HL-60 (cell line): Measurements from ENCODE around the gene RNLS.

Experiments
- DNase-seq, 2 experiments: peaks; one replicate each; pipeline ENCODE4 v3.0.0-alpha.2; 2010 to 2020; ENCODE audit warnings: low read depth in 1 of 2, low spot score in 1 of 2
- H3K27ac ChIP-seq: fragments of 250-450 bp; sonication (Bioruptor Pico); replicated peaks from 2 replicates; pipeline ENCODE4 v1.5.1; 2020; ENCODE audit warnings: mild to moderate bottlenecking, moderate library complexity
- H3K27me3 ChIP-seq: fragments of 250-450 bp; sonication (Bioruptor Pico); 2 replicates; pipeline ENCODE4 v1.5.1; 2021; ENCODE audit warnings: mild to moderate bottlenecking, moderate library complexity; ENCODE audit not compliant: insufficient read depth, poor library complexity, severe bottlenecking
- H3K4me3 ChIP-seq: replicated peaks from 2 replicates; pipeline ENCODE4 v1.5.1; 2011; ENCODE audit warnings: mild to moderate bottlenecking, control low read depth, low read length; ENCODE audit not compliant: insufficient read depth
- CTCF ChIP-seq: IDR thresholded peaks from one replicate; pipeline ENCODE4 v1.5.1; 2011; ENCODE audit warnings: low read length, control low read depth, inconsistent platforms; ENCODE audit not compliant: insufficient read depth
- GABPA ChIP-seq: IDR thresholded peaks from 2 replicates; pipeline ENCODE4 v1.6.1; 2012; ENCODE audit warnings: low read depth
- POLR2AphosphoS5 ChIP-seq: IDR thresholded peaks from 2 replicates; pipeline ENCODE4 v1.6.1; 2012; ENCODE audit warnings: low read depth
- REST ChIP-seq: IDR thresholded peaks from 2 replicates; pipeline ENCODE4 v1.6.1; 2012; ENCODE audit warnings: low read depth; ENCODE audit not compliant: insufficient replicate concordance
- SPI1 ChIP-seq: IDR thresholded peaks from 2 replicates; pipeline ENCODE4 v1.6.1; 2012; ENCODE audit warnings: low read depth, mild to moderate bottlenecking, borderline replicate concordance

The RNLS gene

GRCh38 chr10:88417387-88418030, 165.6 kb downstream of the RNLS start:
- no peak for DNase-seq
- H3K27ac ChIP-seq: no peak overlapping the region
- TF ChIP-seq GABPA (no peak), SPI1 (no peak), CTCF (no peak), REST (no peak), POLR2AphosphoS5 (no peak)
- H3K27me3 ChIP-seq: no peaks in the 10 kb centered on the region
- H3K4me3 ChIP-seq: no peak overlapping the region

GRCh38 chr10:88416801-88417200, 166.3 kb downstream of the RNLS start:
- TF ChIP-seq GABPA (no peak), CTCF (no peak), SPI1 (no peak), POLR2AphosphoS5 (no peak), REST (no peak)
- no peaks in the 10 kb centered on the region for H3K27me3 ChIP-seq

GRCh38 chr10:88415533-88416130, 167.5 kb downstream of the RNLS start:
- no peaks in the 10 kb centered on the region for H3K27me3 ChIP-seq
- H3K27ac ChIP-seq: no peak overlapping the region
- TF ChIP-seq CTCF: no peak
- TF ChIP-seq REST: no peak
- no peak for TF ChIP-seq POLR2AphosphoS5
- no peak for TF ChIP-seq SPI1
- TF ChIP-seq GABPA: no peak
- peak in 1 of 2 experiments; percentile 21 for DNase-seq
- no peak overlapping the region for H3K4me3 ChIP-seq

More at GRCh38 chr10:88416801-88417200, 166.3 kb downstream of the RNLS start:
- no peak for DNase-seq
- Histone ChIP-seq H3K4me3 (no peak overlapping the region), H3K27ac (no peak overlapping the region)
